AG08396 (cell line): Measurements from ENCODE around the gene RXRA.
A peak's percentile ranks its signal among the peaks of the same experiment; 100 is the strongest.
"Not testable (repeated sequence)": the region's sequence is repeated elsewhere in the genome, so short reads cannot be mapped to it uniquely, and the experiment has no call there.

Experiments
- DNase-seq: peaks from one replicate; pipeline ENCODE4 v3.0.0; 2012; ENCODE audit warnings: low spot score, mixed read lengths

RXRA gene

GRCh38 chr9:134307674-134308638 lies 18.3 kb upstream of the RXRA start:
- DNase-seq: no peak

DNA sequence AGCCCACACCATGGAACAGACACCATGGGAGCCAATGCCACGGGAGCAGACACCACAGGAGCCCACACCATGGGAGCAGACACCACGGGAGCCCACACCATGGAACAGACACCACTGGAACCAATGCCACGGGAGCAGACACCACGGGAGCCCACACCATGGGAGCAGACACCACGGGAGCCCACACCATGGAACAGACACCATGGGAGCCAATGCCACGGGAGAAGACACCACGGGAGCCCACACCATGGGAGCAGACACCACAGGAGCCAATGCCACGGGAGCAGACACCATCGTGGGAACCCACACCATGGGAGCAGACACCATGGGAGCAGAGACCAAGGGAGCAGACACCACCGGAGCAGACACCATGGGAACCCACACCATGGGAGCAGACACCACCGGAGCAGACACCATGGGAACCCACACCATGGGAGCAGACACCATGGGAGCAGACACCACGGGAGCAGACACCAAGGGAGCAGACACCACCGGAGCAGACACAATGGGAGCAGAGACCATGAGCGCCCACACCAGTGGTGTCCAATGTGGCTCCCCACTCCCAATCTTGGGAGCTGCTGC lies 17.5 kb upstream of the RXRA start:
- not testable (repeated sequence) for DNase-seq

- DNase-seq: no peak
These were observed 12.8 kb upstream of the RXRA start for GRCh38 chr9:134313470-134313869.

GRCh38 chr9:134314039-134314949 lies 12.0 kb upstream of the RXRA start:
- no peak for DNase-seq

- DNase-seq: no peak
These were observed 11.1 kb upstream of the RXRA start for GRCh38 chr9:134314950-134315715.

DNA sequence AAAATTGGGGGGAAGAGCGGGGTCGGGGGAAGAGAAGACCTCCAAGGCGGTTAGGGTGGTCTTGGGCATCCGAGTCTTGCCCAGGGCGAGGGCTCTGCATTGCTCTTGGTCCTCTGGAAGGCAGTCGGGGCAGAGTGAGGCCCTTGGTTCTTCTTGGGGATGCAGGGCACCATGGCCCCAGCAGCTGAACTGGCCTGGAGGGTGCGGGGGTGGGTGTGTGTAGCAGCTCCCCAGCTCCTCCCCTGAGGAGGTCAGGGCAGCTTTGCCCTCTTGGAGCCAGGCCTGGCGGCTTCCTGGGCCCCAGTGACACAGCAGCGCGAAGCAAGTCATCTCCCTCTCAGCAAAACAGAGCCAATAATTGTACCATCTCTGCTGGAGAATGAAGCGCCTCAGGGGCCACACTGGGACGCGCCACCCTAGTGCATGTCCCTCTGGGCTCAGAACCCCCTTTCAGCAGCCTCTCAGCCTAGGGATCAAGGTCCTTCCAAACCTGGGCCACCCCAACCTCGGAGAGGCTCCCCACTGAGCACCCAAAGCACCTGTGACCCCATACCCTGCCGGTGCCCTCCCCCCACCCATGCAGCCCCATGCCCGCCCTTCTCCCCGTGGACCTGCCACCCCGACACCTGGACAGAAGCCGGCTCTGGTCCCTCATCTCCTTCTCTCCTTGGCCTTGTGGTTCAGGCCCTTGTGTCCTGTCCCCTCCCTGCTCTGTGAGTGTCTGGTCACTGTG lies 10.4 kb upstream of the RXRA start:
- DNase-seq: no peak

GRCh38 chr9:134316449-134317160 lies 9.7 kb upstream of the RXRA start:
- peak; percentile 64 for DNase-seq

- DNase-seq: no peak
These were observed 8.9 kb upstream of the RXRA start for GRCh38 chr9:134317400-134317789.

DNA sequence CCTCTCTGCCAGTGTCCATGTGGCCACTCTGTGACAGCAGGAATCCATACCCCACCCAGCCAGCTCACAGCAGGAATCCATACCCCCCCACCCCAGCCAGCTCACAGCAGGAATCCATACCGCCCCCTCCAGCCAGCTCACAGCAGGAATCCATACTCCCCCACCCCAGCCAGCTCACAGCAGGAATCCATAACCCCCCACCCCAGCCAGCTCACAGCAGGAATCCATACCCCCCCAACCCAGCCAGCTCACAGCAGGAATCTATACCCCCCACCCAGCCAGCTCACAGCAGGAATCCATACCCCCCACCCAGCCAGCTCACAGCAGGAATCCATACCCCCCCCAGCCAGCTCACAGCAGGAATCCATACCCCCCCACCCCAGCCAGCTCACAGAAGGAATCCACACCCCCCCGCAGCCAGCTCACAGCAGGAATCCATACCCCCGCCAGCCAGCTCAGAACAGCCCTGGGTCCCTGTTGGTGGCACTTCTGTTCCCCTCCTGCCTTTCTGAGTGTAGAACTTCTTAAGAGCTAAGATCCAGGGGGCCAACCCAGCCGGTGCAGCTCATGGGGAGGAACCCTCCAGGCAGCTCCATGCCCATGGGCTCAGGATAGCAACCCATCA lies 8.4 kb upstream of the RXRA start:
- peak; percentile 60 for DNase-seq

DNA sequence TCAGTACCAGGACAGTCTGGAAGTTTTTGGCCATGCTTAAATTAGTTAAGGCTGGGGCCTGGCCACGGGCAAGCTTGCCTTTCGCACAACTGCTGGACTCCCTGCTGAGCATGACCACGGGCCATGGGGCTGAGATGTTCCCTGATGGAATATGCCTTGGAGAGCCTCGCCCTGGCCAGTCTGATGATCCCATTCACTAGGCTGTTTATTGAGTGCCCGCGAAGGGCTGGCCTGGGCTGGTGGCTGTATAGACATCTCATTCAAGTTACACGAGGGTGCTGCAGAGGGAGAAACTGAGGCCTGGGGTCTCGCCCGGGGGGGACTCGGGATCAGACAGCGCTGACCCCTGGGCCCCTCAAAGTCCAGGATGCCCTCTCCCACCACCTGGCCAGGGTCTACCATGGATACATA lies 7.8 kb upstream of the RXRA start:
- DNase-seq: no peak

DNA sequence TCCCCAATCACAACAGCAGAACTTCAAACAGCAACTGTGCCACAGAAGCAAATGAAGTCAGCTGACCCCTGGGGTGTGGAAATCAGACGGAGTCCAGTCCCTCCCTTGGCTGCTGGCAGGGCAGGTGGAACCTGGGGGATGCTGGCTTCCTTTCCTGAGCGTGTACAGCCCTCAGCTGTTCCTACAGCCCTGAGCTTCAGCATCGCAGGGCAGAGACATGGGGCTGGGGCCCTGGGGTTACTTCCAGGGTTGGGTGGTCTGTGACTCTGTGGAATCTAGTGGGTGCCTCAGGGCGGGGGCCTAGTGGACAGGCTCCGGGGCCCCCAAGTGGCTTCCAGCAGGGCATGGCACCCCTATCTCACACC lies 7.3 kb upstream of the RXRA start:
- DNase-seq: no peak

GRCh38 chr9:134319306-134320125 lies 6.7 kb upstream of the RXRA start:
- no peak for DNase-seq

GRCh38 chr9:134320126-134320867 lies 6.0 kb upstream of the RXRA start:
- DNase-seq: no peak

GRCh38 chr9:134320868-134321471 lies 5.3 kb upstream of the RXRA start:
- no peak for DNase-seq

DNA sequence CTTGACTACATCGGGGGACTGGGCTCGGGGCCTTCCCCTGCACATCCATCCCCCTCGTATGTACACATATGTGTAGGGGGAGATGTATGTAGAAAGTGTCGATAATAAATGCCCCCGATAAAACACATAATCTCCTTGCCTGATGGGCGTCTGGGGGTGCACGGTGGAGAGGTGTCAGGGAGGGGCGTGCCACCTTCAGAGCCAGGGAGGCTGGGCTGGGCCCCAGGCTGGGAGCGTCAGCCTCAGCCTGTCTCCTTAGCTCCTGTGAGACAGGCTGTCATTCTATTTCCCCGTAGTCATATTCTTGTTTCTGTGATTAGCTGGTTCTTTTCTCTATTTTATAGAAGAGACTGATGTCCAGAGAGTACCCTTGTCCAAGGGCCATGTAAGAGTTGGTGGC lies 4.7 kb upstream of the RXRA start:
- DNase-seq: no peak

DNA sequence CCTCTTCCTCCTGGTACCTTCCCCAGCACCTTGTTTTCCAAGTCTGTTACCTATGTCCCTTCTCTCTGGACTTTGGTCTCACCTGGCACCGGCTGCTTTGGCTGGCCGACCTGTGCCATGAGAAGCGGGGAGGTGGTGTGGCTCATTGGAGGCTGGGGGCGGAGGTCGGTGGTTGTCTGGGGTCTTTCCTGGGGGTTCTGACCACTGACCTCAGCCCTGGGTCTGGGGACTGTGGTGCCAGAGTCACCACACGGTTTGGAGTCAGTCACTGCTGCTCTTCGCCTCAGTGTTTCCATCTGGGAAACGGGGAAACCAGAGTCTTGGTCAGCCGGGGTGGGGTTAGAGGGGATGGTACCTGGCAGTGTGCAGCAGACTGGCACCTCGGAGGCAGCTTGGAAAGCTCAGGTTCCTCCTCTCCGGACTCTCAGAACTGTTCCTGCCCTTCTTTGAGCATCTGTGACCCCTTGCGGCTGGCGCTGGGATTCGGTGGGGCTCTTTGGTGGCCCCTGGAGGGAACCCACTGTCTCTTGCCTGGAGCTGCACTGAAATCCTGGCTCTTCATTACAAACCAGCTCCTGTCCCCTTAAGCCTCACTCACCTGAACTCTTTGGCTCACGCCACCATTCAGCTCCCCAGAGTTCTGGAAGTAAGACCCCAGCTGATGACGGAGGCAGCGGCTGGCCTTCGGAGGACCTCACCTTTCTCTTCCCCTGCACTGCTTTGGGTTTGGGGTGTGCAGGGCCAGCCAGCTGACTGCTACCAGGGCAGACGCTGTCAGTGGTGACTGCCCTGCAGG lies 4.1 kb upstream of the RXRA start:
- DNase-seq: no peak

DNA sequence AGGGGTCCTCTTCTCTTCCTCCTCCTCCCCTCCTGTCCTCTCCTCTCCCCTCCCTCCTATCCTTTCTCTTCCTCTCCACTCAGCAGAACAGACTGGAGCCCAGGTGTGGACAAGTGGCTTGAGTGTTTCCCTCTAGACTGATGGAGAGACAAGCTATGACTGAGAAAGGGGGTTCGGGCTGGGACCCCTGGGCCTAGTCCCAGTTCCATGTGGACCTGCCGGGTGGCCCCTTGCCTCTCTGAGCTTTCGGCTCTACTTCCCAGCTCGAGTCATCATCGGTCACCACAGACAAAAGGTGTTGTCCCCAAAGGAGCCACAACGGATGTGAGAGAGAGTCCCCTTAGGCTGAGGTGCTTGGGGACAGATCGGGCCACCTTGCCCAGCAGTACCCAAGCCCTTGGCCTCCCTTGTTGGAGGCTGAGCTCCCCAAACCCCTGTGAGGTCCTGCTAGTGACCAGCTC lies 3.4 kb upstream of the RXRA start:
- DNase-seq: no peak
